C4-2B (cell line): ENCODE results near the gene RNF207.

Experiments
- H3K27ac ChIP-seq: fragments of 450-650 bp; 2 replicates; pipeline ENCODE4 v1.5.1; 2017
- CTCF ChIP-seq: fragments of 450-650 bp; conservative IDR thresholded peaks from 2 replicates; pipeline ENCODE4 v1.5.1; 2017; ENCODE audit warnings: mild to moderate bottlenecking
- ZFX ChIP-seq: fragments of 450-650 bp; IDR thresholded peaks from 2 replicates; pipeline ENCODE4 v1.6.1; 2017

The RNF207 gene

GRCh38 chr1:6269720-6270400, 63.9 kb downstream of the RNF207 start:
- no peak overlapping the region for H3K27ac ChIP-seq
- TF ChIP-seq CTCF: no peak
- no peak for TF ChIP-seq ZFX

- no peak overlapping the region for H3K27ac ChIP-seq
Observed at GRCh38 chr1:6270401-6270800, 64.5 kb downstream of the RNF207 start.

More at GRCh38 chr1:6270401-6270800, 64.5 kb downstream of the RNF207 start:
- TF ChIP-seq ZFX: no peak
- TF ChIP-seq CTCF: no peak
